ENCODE data around the gene MTREX.
"Not testable (repeated sequence)": the region's sequence is repeated elsewhere in the genome, so short reads cannot be mapped to it uniquely, and the experiment has no call there.

The MTREX gene

GRCh38 chr5:55307383-55308253, at the start of gene MTREX, which contains the start of gene DHX29:
Gene MTREX, plus strand, starts transcription at chr5:55307989. Its CDS starts 25 bp downstream, at chr5:55308014.
Gene DHX29, minus strand, starts transcription at chr5:55307694. Its CDS starts 121 bp downstream, at chr5:55307573.
- peak; percentile 55 for DNase-seq

GRCh38 chr5:55258339-55258738, 49.5 kb upstream of the MTREX start:
- no peak for DNase-seq

- DNase-seq = no peak
Observed at GRCh38 chr5:55276771-55277170, 31.0 kb upstream of the MTREX start.

GRCh38 chr5:55278778-55279177, 29.0 kb upstream of the MTREX start:
- DNase-seq = no peak

GRCh38 chr5:55286411-55286933, 21.3 kb upstream of the MTREX start:
- no peak for DNase-seq

- DNase-seq = no peak
Observed at GRCh38 chr5:55289808-55290207, 18.0 kb upstream of the MTREX start.

- no peak for DNase-seq
Observed at GRCh38 chr5:55290991-55291390, 16.8 kb upstream of the MTREX start.

- DNase-seq = no peak
Observed at GRCh38 chr5:55294935-55295334, 12.9 kb upstream of the MTREX start.

- no peak for DNase-seq
Observed at GRCh38 chr5:55300890-55301289, 6.9 kb upstream of the MTREX start.

GRCh38 chr5:55303238-55303690, 4.5 kb upstream of the MTREX start:
- no peak for DNase-seq

GRCh38 chr5:55304584-55304983, 3.2 kb upstream of the MTREX start:
- DNase-seq = no peak

GRCh38 chr5:55305345-55305744, 2.4 kb upstream of the MTREX start:
- no peak for DNase-seq

- no peak for DNase-seq
Observed at GRCh38 chr5:55306641-55307382, 977 bp upstream of the MTREX start.

- no peak for DNase-seq
Observed at GRCh38 chr5:55308254-55308836, 556 bp downstream of the MTREX start.

- no peak for DNase-seq
Observed at GRCh38 chr5:55313870-55314617, 6.3 kb downstream of the MTREX start.

GRCh38 chr5:55316289-55316688, 8.5 kb downstream of the MTREX start:
- no peak for DNase-seq

- DNase-seq = no peak
Observed at GRCh38 chr5:55316837-55317236, 9.0 kb downstream of the MTREX start.

- DNase-seq = not testable (repeated sequence)
Observed at GRCh38 chr5:55318237-55318636, 10.4 kb downstream of the MTREX start.

- DNase-seq = no peak
Observed at GRCh38 chr5:55319491-55319890, 11.7 kb downstream of the MTREX start.

GRCh38 chr5:55320571-55320970, 12.8 kb downstream of the MTREX start:
- DNase-seq = no peak

- no peak for DNase-seq
Observed at GRCh38 chr5:55324006-55324405, 16.2 kb downstream of the MTREX start.

- no peak for DNase-seq
Observed at GRCh38 chr5:55324815-55325418, 17.1 kb downstream of the MTREX start.
